Choroid plexus epithelial cell (primary cell): ENCODE measurements around the gene CEP104.

ENCODE experiments used
- DNase-seq: peaks from one replicate; pipeline ENCODE4 v3.0.0-alpha.2; 2010; ENCODE audit warnings: low read depth
- H3K4me3 ChIP-seq: 2 replicates; pipeline ENCODE4 v1.5.1; 2011; ENCODE audit warnings: low read depth, mild to moderate bottlenecking, control low read depth, low read length, moderate library complexity
- TF ChIP-seq, protein P1 (sequence below): conservative IDR thresholded peaks from 2 replicates; pipeline ENCODE4 v1.5.1; 2011; ENCODE audit warnings: low read depth, mild to moderate bottlenecking, control low read depth, inconsistent platforms, low read length, moderate library complexity

The CEP104 gene

GRCh38 chr1:3790952-3791351 is 66.1 kb downstream of the CEP104 start:
- TF ChIP-seq, protein P1, sequence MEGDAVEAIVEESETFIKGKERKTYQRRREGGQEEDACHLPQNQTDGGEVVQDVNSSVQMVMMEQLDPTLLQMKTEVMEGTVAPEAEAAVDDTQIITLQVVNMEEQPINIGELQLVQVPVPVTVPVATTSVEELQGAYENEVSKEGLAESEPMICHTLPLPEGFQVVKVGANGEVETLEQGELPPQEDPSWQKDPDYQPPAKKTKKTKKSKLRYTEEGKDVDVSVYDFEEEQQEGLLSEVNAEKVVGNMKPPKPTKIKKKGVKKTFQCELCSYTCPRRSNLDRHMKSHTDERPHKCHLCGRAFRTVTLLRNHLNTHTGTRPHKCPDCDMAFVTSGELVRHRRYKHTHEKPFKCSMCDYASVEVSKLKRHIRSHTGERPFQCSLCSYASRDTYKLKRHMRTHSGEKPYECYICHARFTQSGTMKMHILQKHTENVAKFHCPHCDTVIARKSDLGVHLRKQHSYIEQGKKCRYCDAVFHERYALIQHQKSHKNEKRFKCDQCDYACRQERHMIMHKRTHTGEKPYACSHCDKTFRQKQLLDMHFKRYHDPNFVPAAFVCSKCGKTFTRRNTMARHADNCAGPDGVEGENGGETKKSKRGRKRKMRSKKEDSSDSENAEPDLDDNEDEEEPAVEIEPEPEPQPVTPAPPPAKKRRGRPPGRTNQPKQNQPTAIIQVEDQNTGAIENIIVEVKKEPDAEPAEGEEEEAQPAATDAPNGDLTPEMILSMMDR = no peak
- H3K4me3 ChIP-seq = no peak overlapping the region
- DNase-seq = no peak

DNA sequence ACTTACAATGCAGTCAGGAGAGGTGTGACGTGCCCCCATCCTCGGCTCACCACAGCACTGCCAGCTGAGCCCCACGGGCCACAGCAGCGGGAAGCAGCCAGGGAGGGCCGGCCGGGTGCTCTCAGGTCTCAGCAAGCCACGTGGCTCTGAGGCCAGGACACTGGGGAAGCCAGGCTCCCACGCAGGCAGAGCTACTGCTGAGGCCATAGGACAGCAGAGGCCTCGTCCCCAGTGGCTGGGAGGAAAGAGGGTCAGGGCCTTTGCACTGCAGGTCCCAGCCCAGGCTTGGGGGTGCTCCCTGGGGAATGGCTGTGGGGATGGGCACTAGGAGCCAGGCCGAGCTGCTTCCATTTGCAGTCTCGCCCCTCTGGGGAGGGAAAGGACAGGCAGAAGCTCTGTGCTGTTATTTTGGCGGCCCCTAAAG is 66.5 kb downstream of the CEP104 start:
- no peak overlapping the region for H3K4me3 ChIP-seq
- DNase-seq = no peak
- TF ChIP-seq, protein P1 = no peak

GRCh38 chr1:3789421-3790300 is 67.3 kb downstream of the CEP104 start:
- no peak for DNase-seq
- TF ChIP-seq, protein P1 = no peak
- H3K4me3 ChIP-seq = no peak overlapping the region

DNA sequence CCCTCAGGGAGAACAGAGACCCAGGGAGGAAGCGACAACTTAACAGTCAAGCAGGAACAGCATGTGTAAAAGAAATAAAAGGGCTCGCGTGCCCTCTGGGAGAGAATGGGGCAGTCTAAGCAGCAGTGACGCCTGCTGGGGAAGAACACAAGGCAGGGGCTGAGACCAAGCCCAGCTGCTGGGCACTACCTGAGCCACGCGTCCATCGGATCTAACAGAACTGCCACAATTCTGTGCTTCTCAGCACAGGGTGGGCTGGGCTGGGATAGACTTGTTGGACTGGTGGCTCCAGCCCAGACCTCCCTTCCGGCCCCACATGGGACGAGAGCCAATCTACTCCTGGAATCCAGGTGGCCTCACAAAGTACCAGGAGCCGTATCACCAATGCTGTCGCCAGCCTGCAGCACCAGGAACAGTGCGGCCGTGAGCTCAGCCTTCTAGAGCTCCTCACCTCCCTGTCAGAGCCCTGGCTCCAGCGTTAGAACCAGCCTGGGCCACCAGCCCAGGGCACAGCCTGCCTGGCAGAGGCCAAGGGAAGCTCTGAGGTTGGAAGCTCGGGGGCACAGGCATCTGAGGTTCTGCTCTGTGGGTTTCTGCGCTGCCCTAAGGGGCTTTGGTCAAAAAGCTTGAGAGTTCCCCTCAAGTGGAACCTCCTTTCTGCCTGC is 68.1 kb downstream of the CEP104 start:
- no peak for DNase-seq
- H3K4me3 ChIP-seq = no peak overlapping the region
- TF ChIP-seq, protein P1 = no peak

DNA sequence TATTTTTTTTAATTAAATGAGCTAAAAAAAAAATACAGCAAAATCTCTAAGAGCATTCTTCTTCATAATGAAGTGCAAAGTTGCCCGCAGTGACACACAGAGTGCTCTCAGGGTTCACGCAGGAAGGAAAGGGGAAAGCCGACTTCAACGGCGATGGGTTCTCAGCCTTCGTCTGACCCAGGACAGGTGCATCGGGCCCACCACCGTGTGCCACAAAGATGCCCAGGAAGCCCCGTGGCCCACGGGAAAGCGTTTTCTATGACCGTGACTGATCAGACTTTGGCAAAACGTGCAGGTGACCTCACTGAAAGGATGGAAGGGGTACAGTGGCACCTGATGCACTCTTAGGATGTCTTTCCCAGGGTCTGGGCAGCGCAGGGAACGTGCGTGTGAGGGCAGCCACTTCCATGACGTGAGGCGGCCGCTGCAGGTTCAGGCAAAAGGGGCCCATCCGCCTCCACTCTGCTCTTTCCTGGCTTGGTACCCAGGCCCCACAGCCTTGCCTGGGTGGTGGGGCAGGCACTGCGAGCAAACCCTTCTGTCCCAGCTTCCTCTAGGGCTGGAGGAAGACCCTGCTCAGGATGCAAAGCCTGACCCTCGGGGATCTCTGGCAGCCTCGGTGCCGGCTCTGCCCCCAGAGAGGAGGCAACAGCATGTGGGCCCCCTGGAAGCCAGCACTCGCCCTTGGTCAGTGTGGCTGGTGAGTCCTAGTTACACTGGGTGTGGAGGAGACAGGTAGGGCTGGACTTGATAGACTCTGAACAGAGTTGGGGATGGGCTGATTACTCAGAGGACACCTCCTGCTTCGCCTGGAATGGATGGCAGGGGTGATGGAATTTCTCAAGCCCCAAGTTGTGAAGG is 69.0 kb downstream of the CEP104 start:
- TF ChIP-seq, protein P1 = no peak
- no peak overlapping the region for H3K4me3 ChIP-seq
- no peak for DNase-seq

DNA sequence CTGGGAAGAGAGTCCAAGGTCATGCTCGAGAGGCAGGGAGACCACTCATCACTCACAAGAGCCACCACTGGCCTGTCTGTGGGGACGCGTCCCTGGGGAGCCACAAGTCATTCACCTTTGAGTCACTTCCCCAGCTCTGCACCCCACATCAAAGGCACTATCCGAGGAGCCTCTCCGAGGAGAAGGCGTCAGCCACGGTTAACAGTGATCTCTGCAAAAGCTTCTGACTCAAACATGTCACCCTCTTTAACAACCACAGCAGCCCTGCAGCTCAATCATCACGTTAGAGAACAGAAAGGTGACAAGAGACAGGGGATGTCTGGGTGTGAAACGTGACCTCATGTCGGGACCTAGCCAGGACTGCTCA is 69.7 kb downstream of the CEP104 start:
- TF ChIP-seq, protein P1 = no peak
- H3K4me3 ChIP-seq = no peak overlapping the region
- DNase-seq = no peak
